Testis (tissue), 2 donors: ENCODE data around the gene CCBE1.

Source experiments
- CTCF ChIP-seq, 3 experiments: fragments of 450-650 bp in 2 of 3; fragments of 200-600 bp in 1 of 3; sonication (generic) in 1 of 3; IDR thresholded peaks; one replicate each; pipeline ENCODE4 v1.5.1; 2016 to 2019; ENCODE audit warnings: antibody characterized with exemption in 3 of 3, mild to moderate bottlenecking in 2 of 3, moderate library complexity in 1 of 3
- POLR2A ChIP-seq: fragments of 450-650 bp; IDR thresholded peaks from one replicate; pipeline ENCODE4 v1.6.1; 2017; ENCODE audit warnings: antibody characterized with exemption, mild to moderate bottlenecking, moderate library complexity

GRCh38 chr18:59400407-59400806, 296.8 kb downstream of the CCBE1 start:
- TF ChIP-seq CTCF (IDR thresholded peaks at IDR 0.05) (no peak), POLR2A (no peak)
